Urothelium cell line (cell line): Measurements from ENCODE around the gene CHURC1.

Experiments
- DNase-seq: peaks from one replicate; pipeline ENCODE4 v3.0.0; 2011; ENCODE audit warnings: low spot score, mixed read lengths
- FAIRE-seq: peaks from 2 replicates; lab custom pipeline; 2011; peaks lifted over from hg19 to GRCh38; lab: Jason Lieb, UNC

CHURC1 gene

DNA sequence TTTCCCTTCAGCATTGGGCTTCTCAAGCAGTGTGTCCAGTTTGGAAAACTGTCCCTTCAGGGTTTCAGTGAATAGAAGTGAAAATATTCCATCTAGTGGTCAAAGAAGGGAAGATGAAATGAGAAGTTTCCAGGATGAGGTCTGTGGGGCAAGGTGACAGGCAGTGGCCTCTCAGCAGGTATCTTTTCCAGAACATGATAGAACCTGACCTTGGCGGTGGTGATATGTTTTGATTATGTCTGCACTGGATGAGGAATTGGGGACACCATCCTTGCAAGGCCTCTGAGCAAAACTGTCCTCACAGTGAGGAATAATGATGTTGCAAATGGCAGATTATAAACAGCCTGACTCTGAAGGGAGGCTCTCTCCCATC is 23.6 kb downstream of the CHURC1 start:
- no peak for DNase-seq
- FAIRE-seq, result peak; percentile 85

DNA sequence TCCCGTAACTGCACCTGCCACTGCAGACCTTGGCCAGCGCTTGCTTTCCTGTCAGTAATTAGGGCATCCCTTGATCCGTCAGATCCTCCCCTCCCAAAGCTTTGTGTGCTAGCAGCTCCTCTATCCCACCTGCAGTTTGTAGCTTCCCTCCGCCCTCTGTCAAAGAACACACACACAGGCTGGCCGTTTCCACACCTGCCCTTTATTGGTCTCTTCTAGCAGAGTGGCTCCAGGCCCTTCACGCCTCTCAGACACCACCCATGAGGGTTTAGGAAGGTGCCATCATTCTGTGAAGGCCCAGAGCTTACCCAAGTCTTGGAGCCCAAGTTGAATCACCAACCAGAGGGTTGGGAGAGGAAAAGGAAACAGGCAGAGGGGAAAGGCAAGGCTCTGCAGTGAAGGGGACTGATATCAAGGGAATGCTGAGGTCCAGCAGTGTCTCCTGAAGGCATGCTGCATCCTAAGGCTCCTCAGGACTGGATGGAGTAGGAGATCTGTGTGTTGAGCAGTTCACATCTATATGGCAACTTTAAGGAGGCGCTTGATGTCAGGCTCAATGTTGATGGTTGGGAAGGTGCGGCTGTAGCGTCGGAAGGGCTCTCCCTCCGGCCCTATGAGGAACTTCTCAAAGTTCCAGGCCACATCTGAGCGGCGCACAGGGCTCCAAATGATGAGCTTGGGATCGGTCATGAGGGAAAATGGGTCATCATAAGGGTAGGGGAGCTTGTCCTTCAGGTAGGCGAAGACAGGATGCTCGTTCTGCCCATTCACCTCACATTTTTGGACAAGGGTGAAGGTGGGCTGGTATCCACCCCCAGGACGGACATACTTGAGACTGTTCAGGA is 24.9 kb downstream of the CHURC1 start:
- FAIRE-seq, result no peak
- DNase-seq, result no peak

DNA sequence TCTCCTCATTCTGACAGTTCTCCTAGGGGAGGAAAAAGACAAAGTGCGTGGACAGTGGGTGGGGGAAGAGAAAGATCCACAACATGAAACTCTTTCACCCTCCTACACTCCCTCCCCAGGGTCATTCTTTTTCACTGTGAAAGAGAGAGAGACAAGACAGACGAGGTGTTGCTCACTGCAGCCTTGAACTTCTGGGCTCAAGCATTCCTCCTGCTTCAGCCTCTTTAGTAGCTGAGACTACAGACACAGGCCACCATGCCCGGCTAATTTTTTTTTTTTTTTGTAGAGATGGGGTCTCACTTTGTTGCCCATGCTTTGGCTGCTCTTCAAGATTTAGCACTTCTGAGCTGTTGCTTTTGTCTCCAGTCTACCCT is 25.5 kb downstream of the CHURC1 start:
- no peak for FAIRE-seq
- DNase-seq, result no peak

DNA sequence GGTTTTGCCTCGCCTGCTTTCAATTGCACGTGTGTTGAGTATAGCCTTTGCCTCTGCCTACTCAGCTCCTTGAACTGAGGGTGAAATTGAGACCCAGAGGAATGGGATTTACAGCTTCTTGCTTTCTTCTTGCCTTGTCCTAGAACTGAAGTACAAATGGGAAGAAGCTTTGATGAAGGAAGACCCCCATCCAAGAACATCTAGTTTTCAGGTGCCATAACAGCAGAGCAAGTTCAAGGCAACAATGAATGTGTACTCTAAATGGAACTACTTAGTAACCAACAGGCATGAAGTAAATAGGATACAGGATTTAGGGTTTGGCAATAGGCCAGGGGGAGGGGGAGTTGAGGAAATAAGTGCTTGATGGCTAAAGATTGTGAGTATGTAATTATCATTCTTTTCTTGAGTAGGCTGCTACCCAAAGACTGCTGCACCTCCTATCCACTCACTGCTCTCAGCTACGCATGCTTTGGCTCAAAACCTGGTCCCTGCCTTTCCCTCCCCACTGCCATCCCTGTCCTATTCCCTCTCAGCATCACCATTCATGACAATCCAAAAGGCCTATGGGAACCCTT is 26.2 kb downstream of the CHURC1 start:
- no peak for DNase-seq
- FAIRE-seq, result no peak

DNA sequence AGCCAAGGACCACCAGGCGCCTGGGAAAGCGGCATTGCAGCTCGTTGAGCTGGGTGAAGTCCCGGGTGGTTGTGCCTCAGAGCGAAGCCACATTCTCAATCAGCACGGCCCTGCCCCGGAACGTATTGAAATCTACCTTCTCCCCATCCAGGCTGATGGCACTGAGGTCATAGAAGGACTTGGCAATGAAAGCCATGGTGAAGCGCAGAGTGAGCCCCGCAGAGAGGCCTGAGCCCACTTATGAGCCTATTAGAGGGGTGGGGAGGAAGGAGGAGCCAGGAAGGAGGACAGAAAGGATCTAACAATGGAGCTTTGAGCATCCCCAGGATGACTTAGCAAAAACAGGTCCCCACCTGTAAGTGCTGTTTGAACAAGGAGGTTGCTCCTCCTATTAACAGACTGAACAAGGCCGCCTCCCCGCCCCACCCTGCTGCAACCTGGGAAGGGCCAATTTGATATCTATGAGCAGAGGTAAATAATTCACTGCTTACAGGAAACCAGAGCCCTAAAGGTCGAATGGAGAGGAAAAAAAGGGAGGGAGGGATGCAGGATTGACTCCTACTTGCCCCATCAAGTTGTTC is 28.4 kb downstream of the CHURC1 start, which contains the start of gene GPX2:
GPX2 (minus strand) TSS at position 215 of the 581 bp plus-strand sequence; CDS start at position 196, 19 bp downstream.
- FAIRE-seq (peak; percentile 92), DNase-seq (no peak)

DNA sequence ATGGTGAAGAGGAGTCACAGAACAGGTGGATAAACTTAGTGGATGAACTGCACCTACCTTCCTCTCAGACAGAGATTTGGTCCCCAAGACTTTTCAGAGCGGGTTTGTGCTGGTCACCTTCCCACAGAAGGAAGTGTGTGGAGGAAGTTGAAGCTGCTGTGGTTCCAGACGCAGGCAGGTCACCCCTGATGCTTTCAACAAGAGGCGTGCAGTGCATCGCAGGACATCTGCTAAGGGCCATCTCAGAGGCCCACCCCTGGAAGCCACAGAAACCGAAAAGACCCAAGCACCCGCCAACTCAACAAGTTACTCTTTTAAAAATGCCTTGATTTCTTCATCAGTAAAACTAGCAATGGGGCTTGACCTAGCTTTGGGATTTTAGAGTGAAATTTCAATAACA is 29.3 kb downstream of the CHURC1 start:
- no peak for FAIRE-seq
- DNase-seq, result no peak

DNA sequence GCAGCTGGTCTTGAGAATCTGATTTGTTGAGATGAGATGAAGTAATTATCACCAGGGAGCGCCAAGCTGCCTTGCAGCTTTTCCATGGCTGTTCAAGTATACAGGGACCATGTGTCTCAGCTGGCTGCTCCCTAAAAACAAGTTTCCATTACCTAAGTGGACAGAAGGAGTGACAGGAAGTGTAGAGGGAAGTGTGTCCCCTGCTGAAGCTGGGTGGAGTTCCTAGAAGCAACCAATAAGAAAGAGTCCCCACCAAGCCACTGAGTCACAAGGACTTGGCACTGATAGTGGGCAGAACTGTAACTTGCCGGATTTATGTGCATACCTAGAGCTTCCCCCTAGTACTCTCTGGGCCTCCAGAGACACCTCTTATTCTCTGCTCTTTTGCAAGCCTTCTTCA is 29.8 kb downstream of the CHURC1 start:
- no peak for DNase-seq
- no peak for FAIRE-seq

DNA sequence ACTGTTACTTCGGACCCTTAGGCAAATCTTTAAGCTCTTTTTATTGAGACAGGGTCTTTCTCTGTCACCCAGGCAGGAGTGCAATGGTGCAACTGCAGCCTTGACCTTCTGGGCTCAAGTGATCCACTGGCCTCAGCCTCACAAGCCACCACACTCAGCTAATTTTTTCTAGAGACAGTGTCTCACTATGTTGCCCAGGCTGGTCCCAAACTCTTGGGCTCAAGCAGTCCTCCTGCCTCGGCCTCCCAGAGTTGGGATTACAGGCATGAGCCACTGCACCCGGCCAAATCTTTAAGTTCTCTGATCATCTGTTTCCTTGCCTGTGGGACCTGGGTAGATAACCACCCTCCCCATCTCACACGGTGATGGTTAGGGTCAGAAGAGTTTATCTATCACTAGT is 30.6 kb downstream of the CHURC1 start:
- FAIRE-seq (peak; percentile 68), DNase-seq (no peak)

DNA sequence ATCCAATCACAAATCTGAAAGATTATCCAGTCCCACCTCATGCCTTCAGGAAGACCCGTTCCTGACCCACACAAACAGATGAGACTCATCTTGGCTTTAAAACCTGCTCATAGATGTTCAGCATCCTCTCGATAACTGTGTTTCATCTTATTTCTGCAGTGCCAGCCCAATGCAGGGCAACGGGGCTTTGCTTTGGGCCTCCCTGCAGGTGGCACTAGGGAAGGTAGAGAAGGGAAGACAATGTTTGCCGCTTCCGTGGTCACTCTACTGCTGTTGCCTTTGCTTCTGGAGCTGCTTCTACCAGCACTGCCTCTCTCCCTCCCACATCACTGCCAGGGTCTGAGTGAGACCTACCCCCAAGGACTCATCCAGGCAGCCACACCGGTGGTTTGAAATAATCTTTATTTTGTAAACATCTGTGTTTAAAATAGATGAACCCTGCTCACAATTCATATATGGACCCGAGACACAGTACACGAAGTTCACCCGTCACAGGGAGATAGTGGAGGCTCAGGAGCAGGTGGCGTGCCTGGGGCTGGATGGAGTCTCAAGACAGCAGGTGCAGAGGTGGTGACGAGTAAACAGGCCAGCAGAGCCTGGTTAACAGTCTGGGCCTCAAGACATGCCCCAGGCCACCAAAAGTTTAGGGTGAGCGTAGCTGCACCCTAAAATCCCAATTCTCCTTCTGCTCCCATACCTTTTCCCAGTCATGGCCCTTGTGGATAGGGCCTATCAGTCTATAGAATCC is 31.4 kb downstream of the CHURC1 start:
- no peak for DNase-seq
- FAIRE-seq, result peak; percentile 44

DNA sequence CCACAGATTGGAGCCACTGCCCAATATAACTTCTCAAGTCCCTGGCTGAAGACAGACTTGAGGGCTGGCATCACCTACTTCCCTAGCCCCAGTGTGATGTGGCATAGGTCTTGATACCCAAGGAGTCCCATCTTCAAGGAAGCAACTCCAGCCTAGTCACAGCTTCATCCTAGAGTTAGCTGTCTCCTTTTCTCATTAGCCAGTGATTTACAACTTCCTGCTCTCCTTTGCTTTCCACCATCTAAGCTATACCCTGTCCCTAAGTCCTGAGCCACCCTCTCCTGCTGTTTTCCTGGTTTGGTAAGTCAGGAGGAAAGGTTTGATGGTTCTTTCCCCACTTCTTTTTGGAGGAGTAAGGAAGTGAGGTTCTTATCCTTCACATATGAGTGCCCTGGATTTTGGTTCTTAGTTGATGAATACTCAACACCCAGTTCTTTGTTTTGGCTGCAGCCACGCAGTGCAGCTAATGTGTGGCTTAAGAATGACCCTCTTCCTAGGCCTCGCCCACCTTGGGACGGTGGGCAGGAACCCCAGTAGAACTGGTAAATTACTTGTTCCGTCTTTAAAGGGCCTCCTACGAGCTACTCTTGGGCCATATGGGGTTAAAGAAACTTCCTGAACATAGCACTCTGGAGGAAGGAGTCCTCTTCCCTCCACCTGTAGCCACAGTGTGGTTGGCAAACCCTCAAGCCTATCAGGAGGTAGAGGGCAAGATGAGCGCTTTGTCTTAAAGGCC is 32.2 kb downstream of the CHURC1 start:
- peak; percentile 92 for FAIRE-seq
- DNase-seq, result no peak

DNA sequence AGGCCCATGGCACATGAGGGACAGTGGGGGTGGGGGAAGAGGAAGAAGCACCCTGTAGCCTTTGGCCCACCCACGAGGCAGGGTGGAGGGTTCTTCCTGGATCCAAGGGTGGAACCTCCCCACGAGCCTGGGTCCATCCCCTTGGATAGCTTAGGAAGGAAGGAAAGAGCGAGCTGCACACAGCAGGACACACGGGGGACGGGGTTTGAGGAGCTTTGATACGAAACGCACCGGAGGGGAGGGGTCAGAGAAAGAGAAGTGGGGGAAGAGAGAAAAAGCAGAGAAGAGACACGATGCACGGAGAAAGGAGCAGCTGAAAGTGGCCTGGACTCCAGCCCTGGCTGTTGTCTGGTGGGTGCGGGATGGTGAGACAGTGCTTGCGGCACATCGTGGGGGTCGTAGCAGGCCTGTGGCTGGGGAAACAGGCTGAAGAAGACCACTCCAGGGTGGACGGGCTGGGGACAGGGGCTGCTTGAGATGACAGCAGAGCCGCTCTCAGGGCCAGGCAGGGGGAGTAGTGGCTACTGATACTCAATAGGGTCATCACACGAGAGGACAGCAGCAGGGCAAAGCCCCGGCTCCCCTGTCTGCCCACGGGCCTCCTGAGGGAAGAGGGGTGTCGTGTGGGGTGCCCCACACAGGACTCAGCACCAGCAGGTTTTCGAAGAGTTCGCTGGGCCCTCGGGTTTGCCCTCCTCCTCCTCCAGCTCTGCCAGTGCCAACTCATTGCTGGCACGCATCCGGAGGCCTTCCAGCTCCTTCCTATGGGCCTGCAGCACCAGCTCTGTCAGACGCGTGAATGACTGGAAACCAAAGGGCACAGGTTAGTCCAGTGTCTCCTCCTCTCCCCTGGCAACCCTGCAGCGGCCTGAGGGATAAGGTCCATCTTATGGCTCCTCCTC is 33.7 kb downstream of the CHURC1 start:
- DNase-seq (no peak), FAIRE-seq (peak; percentile 77)

DNA sequence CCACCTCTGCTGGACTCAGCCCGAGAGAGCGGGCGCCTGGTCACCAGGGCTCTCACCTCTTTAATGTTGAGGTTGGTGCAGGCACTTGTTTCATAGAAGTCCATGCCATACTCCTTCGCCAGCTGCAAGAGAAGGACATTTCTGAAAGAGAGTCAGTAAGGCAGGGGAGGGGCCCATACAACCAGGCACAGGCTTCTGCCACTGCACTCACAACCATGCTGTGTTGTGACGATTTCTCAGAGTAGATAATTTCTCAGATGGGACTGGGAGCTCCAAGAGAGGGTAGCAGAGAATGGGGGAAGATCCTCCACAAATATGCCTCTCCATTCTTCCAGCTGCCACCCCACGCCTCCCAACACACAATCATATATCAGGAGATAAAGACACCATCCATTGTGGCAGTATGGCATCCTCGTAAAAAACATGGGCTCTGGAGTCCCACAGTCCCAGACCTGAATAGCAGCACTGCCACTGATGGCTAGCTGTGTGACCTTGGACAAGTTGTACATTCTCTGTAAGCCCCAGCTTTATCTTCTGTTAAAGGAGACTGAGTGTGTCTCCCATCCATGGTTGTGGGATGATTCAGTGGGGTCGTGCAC is 34.5 kb downstream of the CHURC1 start:
- no peak for DNase-seq
- peak; percentile 84 for FAIRE-seq

DNA sequence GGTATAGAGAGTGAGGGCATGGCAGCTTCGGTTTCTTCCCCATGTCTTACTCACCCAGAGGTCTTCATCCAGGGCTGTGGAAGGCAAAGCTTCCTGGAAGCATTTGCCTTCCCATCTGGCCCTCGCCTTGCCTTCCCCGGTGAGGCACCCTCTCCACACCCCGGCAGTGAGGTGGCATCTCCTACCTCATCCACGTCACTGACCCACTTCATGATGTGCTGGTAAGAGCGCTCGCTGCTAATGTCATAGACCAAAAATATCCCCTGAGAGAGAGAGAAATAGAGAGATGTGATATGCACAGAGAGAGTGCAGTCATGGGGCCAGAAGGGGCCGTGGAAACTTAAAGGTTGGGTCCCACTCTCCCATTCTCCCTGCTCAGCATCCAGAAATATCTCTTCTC is 36.6 kb downstream of the CHURC1 start:
- FAIRE-seq (no peak), DNase-seq (no peak)

DNA sequence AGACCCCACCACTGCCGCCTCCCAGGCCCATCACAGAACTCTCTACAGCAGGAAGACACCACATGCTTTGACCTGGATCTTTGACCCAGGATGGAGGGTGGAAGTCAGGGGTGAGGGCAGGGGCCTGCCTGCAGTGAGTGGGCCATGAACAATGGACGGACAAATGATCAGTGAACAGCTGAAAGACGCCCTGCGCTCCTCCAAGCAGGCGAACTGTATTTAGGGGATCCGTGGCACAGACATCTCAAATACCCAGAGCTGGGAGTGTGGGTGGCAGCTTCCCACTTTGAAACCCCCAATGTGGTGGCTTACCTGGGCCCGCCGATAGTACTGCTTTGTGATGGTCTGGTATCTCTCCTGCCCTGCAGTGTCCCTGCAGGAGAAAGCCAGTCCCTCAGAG is 37.0 kb downstream of the CHURC1 start:
- DNase-seq, result no peak
- peak; percentile 96 for FAIRE-seq

DNA sequence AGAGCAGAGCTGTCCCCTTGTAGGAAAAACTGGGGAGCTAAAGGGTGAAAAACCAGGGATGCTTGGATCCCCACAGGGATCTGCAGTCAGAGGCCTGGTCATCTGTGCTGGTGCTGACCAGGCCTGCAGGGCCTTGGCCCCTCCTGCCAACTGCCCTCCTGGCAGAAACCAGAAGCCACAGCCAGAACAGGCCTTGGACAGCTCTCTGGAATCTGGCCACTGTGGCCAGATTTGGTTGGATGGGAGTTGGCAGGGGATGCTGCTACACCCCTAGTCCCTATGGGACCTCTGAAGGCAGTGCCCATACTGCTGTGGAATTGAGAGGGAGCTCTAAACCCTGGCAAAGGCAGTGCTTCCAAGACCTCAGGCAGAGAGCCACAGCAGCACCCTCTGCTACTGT is 37.5 kb downstream of the CHURC1 start:
- DNase-seq, result no peak
- no peak for FAIRE-seq

DNA sequence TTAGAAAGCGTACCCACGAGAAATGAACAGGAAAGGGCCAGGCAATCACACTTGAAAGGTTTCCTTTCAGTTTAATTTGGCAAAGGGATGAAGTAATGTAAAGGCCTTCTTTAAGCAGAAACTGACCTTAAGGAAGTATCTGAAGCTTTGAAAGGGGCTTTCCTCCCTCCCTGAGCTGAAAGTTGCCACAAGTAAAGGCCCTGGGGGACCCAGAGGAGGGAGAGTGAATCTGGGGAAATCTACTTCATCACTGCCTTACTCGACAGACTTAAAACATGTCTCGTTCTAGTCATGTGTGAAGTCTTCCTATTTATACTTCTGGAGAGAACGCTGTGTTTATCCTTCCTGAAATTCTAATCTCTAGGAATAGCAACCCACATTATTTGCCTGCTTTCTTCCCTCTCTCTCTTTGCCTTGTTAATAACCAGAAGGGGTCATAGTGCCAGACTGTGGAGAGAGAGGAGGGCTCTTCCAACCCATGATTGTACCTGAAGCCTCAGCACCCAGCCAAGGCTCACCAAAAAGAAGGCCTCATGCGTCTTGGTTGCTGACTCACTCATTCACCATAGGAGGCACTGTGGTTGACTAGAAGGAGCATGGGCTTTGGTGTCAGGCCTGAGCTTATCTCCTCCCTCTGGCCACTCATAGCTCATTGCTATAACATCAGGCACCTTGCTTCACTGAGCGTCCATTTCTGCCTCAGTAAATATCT is 38.5 kb downstream of the CHURC1 start:
- FAIRE-seq (peak; percentile 94), DNase-seq (no peak)

DNA sequence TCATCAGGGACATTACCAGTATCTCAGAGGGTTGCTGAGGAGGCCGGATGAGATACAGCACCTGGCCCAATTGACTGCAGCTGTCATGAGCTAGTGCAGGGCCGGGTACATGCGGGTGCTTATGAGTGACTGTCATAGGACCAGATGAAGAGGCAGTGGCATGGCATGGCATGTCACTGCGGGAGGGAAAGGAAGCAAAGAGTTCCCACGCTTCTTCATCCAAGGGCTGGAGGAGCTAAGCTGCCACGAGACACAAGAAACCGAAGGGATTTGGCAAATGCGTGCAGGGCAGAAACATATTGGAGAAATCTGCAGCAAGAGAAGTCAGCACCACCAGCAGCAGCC is 39.0 kb downstream of the CHURC1 start:
- DNase-seq (no peak), FAIRE-seq (peak; percentile 61)

DNA sequence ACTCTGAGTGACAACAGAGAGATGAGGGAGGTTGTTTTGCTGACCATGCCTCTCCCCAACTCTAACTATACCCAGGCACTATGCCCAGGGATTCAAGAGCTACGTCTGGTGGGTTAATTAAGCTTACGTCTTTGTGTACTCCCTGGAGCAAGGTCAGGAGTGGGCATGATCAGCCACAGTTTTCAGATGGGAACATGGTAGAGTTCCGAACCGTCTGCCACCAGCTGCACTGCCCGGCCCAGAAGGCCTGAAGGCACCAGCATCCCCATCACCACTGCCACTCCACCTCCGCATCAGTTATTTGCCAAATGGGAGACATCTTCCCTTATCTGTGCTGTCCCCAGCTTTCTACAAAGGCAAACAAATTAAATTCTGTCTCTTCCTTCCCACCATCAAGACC is 39.4 kb downstream of the CHURC1 start:
- FAIRE-seq (peak; percentile 5), DNase-seq (no peak)
